ENCODE data around the gene LDB2.
"Not testable (repeated sequence)": the region's sequence is repeated elsewhere in the genome, so short reads cannot be mapped to it uniquely, and the experiment has no call there.

The LDB2 gene

DNA sequence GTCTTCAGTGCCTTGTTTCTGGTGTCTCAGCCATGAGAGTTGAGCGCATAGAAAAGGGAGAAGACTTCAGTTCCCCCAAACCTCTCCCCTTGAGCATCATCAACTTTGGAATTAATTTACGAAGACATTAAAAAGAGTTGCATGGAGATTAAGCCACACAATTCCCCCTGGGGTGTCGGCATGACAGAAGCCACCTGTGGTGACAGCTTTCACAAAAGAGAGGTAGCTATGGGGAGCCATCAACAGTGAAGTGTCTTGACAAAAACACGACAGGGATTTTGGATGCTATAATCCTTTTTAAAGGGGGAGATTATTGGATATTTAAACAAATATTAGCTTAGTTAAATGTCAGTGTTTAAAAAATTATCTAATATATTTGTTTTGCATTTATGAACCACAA lies 307.6 kb downstream of the LDB2 start:
- DNase-seq = no peak

GRCh38 chr4:16588651-16589050 lies 309.8 kb downstream of the LDB2 start:
- DNase-seq = no peak

- no peak for DNase-seq
Measured at GRCh38 chr4:16588149-16588548, 310.3 kb downstream of the LDB2 start.

GRCh38 chr4:16585053-16585452 lies 313.4 kb downstream of the LDB2 start:
- DNase-seq = no peak

DNA sequence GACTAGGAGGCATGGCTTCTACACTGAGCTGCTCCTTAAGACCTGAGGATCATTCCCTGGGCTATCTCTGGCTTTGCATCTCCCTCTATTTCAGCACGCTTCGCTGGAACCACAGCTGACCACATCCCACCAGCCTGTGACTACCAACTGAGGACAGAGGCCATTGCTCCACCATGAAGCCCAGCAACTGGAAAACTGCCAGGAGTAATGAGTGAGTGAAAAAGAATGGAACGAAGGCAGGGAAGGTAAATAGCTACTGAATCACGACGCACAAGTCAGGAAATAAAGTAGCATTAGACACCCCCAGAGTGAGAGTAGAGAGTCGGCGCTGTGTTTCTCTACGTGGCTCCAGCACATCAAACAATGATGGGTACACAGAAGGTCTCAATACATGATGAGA lies 314.7 kb downstream of the LDB2 start:
- no peak for DNase-seq

GRCh38 chr4:16582526-16582925 lies 315.9 kb downstream of the LDB2 start:
- DNase-seq = no peak

DNA sequence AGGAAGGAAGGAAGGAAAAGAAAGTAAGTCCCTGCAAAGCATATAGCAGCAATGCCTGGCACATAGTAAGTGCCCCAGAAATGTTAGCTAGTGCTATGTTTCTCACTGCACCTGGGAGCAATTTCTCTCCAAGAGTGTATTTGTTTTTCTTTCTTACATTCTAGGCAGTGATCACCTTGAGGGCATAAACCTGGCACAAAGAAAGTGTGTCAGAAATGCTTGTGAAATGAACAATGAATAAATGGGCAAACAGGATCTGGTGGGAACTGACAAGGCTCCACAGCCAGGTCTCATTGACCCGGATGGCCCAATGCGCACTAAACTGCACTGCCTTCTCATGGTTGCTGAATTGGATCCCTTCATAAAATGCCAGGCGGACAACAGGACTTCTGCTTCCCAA lies 316.4 kb downstream of the LDB2 start:
- DNase-seq = no peak

DNA sequence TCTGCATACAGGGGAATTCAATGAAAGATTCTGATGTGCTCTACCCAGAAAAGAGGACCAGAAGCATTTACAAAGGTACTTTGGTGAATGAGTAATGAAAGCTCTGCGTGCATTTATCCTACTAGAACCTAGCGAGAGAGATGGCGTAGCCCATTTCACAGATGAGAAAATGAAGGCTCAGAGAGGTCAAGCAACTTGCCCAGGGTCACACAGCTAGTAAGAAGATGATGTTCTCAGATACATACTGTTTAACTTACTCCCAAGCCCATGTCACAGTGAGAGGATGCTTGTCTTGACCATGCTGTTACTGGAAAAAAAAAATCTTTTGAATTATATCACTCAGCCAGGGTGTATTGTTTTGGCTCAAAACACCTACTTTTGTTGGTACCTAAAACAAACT lies 317.3 kb downstream of the LDB2 start:
- no peak for DNase-seq

DNA sequence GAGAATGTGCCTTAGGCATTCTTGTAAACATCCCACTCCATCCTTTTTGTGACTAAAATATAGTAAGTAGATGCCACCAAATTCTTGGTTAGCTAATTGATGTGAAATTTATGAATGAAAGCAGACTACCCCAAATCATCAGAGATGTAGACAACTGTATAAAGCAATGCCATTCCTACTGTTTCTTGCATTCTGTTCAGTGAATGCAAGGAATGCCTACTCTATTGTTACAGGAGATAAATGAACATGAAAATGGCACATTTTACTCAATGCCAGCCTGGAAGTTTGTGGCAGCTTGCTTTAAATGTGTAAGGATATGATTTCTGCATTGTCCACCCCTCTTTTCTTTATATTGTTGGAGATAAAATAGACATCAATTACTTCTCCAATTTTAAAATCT lies 317.9 kb downstream of the LDB2 start:
- DNase-seq = no peak

- DNase-seq = no peak
Measured at GRCh38 chr4:16579866-16580265, 318.6 kb downstream of the LDB2 start.

GRCh38 chr4:16577177-16577576 lies 321.3 kb downstream of the LDB2 start:
- no peak for DNase-seq

- DNase-seq = no peak
Measured at GRCh38 chr4:16574981-16575380, 323.5 kb downstream of the LDB2 start.

- no peak for DNase-seq
Measured at GRCh38 chr4:16573739-16574138, 324.7 kb downstream of the LDB2 start.

DNA sequence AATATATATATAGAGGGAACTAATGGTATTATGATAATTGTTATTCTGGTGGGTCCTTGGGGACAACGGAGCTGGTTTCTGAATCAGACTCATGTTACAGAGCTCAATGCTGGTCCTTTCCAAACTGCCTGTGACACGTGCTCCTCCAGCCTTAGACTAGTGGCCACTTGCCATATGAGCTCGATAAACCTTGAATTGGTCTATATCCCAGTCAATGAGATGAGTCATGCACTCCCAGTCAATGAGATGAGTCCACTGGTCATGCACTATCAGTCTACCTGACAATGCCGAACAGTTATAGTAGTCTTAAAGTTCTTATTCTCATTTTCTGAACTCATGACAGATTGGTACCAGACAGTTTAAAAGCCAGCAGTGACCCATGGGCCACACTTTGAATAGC lies 325.2 kb downstream of the LDB2 start:
- no peak for DNase-seq

GRCh38 chr4:16572631-16573030 lies 325.8 kb downstream of the LDB2 start:
- DNase-seq = no peak

DNA sequence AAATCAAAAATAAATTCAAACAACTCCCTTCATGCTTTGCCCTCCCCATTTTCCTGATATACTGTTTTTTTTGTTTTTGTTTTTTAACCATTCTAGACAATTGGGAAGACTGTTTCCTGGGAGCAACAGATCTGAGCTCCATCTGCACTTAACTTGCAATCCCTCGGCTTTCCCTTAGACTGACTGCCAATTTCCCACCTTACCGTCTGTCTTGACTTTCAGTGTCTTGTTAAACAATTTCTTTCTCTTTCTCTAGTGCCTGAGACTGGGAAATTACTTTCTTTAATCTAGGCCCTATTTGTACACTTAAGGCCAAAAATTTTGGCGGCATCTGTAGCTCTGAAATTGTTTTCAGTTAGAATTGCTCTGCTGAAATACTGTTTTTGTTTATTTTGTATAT lies 326.3 kb downstream of the LDB2 start:
- no peak for DNase-seq

- DNase-seq = no peak
Measured at GRCh38 chr4:16569790-16570189, 328.7 kb downstream of the LDB2 start.

- not testable (repeated sequence) for DNase-seq
Measured at GRCh38 chr4:16557316-16557715, 341.1 kb downstream of the LDB2 start.

DNA sequence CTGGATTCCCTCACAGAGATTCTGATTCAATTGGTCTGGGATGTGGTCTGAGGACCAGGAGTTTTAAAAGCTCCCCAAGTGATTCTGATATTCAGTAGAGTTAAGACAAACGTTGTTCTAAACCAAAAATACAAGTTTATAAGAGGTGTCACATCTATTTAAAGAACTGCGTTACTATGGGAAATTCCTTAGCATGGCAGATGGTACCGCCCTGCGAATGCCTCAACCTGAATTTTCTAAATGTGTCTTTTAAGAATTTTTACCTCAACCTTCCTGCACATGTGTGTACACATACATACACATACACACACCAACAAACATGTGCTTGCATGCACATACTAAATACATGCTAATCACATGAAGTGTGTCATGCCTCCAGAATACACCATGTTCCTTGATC lies 343.3 kb downstream of the LDB2 start:
- no peak for DNase-seq

DNA sequence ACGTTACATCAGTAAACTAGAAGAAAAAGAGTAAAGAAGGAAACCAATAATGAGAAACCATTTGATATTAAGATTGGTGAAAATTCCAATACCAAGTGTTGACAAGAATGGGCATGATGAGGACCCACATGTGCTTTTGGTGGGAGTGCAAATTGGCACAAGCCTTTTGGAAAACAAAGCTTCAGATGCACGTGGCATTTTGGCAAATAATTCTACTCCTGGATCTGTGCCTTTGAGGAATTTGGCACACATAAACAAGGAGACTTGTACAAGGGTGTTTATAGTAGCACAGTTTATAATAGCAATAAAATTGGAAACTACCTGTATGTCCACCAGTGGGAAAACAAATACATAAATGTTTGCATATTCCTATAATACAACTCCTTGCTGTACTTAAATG lies 347.9 kb downstream of the LDB2 start:
- no peak for DNase-seq

DNA sequence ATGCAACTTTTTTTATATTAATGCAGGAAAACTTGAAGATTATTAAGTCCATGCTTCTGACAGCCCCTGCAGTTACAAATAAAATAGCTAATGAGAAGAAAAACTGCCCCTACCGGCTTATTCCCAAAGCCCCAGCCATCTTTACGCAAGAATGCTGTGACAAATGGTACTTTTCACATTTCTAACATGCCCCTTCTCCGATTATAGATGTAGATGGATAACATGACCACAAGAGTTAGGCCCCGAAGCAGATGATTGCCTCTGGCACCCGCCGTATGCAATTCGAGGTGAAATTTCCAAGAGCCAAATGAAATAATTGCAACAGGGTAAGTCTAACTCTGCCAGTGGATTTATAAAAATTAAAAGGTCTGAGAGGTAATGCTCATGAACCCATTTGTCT lies 352.8 kb downstream of the LDB2 start:
- DNase-seq = no peak

DNA sequence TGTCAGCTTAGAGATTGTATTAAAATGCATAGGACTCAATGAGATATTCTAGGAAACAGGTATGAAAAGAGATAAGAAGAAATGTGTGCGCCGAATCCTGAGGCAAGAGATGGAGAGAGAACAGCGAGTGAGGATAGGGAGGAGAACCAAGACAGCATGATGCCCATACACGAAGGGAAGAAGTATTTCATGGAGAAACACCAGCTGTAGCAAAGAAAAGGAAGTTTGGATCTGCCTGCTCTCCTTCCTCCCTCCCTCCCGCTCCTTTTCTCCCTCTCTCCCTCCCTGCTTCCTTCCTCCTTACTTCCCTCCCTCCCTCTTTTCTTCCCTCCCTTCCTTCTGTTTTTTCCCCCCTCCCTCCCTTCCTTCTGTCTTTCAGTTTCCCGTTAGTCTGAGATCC lies 353.6 kb downstream of the LDB2 start:
- no peak for DNase-seq

GRCh38 chr4:16544251-16544721 lies 354.2 kb downstream of the LDB2 start:
- DNase-seq = no peak

DNA sequence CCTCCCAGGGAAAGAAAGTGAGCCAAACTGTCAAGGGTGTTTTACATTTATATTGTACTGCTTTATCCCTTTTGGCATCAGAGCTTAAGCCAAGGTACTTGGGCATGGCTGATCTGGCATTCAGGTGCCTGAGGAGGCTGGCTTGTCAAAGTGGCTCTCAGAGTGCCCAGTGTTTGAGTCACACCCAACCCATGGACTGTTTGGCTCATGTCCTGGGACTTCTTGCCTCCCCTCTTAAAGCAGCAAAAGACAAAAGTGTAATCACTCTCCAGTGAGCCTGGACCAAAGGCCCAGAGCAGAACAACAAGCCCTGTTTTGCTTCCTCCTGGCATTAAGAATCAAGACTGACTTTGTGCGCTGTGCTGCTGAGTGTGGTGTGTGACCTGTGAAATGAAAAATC lies 360.5 kb downstream of the LDB2 start:
- no peak for DNase-seq

DNA sequence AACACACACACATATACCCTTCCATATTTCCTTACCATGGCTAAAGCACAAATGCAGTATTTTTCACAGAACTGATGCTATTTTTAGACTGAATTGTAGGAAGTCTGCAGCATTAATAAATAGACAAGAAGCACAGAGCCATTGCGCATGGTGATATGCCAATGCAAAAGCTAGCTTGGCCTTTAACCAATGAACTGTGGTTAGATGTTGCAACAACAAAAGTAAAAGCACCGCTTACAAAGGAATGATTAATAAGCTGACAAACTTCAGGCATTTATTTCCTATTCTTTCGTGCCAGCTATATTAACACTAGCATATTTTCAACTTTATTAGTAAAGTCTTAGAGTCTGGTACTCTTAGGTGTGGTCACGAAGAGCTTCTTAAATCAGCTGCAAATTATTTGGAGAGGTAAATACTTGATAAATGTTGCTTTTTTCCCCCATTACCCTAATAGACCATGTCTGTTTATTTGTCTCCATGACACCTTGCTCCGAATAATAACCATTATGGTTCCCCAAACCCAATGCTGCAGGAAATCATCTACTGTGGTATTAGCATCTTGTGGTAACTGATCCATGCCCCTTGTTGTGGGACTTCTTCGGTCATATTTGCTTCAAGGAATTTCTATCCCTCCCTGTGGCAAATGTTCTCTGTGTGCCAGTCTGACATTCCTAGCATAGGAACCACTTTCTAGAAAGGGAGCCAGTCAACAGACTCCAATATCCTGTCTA lies 366.0 kb downstream of the LDB2 start:
- DNase-seq = no peak
